H1 (cell line): Measurements from ENCODE around the gene NTN1. TPM values are rescaled to one million over a fixed set of nuclear protein-coding genes. Genes with fewer than 3 reads are reported as not detected.

ENCODE experiments used
- ZNF274 ChIP-seq: IDR thresholded peaks from 2 replicates; pipeline ENCODE4 v1.7.0; 2012; ENCODE audit warnings: low read length, borderline replicate concordance; ENCODE audit errors: extremely low read depth
- polyA plus RNA-seq, 7 experiments: library from polyadenylated mRNA; depleted of rRNA in 3 of 7; stranded (reverse) in 5 of 7; unstranded in 2 of 7; fragments of >200 nt in 5 of 7; fragments of 200-250 nt in 2 of 7; gene quantifications; 1 replicate in 5 of 7; 2 replicates in 1 of 7; 4 replicates in 1 of 7; pipeline versions ENCODE4 v1.2.1 to v1.2.3, GENCODE V29; 2011 to 2013; ENCODE audit warnings: missing spikeins in 2 of 7, mixed read lengths in 2 of 7
- total RNA-seq: library from RNA; stranded (reverse); fragmentation: NEBNext Ultra II Directional; extraction: Animal tissue kit (Norgen Biotek cat#: 25700); gene quantifications from 2 replicates; pipeline ENCODE4 v1.2.1, GENCODE V29; 2021

Gene NTN1
- total and polyA plus RNA-seq, 2 of the 8 experiments (the other 6 are each of a cell fraction or from before 2014, with no cell fraction given): 2.0 to 2.3 TPM

DNA sequence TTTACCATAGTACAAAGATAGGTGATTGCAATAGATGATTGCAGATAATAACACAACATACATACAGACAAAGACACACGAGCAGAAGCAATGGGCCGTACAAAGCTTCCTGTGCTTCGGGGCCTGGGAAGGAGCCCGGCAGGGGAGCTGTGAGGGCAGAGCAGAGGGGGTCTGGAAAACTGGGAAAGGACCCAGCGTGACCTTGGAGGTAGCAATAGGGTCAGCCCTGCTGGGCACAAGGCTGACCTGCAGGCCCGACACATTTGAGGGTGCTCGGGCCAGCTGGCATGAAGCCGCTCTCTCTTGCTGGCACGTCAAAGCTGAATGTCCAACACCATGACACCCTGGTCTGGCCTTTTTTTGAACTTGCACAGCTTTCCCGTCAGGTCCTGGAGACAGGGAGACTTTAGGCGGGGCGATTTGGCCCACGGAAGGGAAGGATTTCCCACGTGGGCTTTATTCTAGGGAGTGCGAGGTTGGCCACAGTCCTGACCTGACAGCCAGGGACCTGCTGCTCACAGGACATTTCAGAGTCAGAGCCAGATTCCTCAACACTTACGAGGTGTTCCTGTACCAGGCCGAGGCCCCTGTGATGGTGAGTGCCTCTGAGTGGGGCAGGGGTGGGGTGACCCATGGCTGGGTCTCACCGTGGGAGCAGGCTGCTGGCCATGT, 83.2 kb downstream of the NTN1 start (continued):
- TF ChIP-seq ZNF274: no peak
